IPS-20b (cell line): ENCODE measurements around the gene RRP7A.
"Not testable (repeated sequence)": the region's sequence is repeated elsewhere in the genome, so short reads cannot be mapped to it uniquely, and the experiment has no call there.

Experiments used
- H3K27ac ChIP-seq: one replicate; pipeline ENCODE4 v1.5.1; 2013; ENCODE audit warnings: low read length
- H3K27me3 ChIP-seq: 2 replicates; pipeline ENCODE4 v1.6.1; 2013; ENCODE audit warnings: mild to moderate bottlenecking, low read length, inconsistent platforms; ENCODE audit not compliant: insufficient read depth
- H3K36me3 ChIP-seq: 2 replicates; pipeline ENCODE4 v1.6.1; 2013; ENCODE audit warnings: low read depth, mild to moderate bottlenecking, inconsistent platforms, low read length, moderate library complexity; ENCODE audit not compliant: insufficient read depth
- H3K4me1 ChIP-seq: 2 replicates; pipeline ENCODE4 v1.6.1; 2013; ENCODE audit warnings: mild to moderate bottlenecking, control low read depth, inconsistent platforms, low read length, moderate library complexity; ENCODE audit not compliant: insufficient read depth
- H3K4me3 ChIP-seq: 2 replicates; pipeline ENCODE4 v1.5.1; 2013; ENCODE audit warnings: mild to moderate bottlenecking, low read length, inconsistent platforms
- H3K9ac ChIP-seq: 2 replicates; pipeline ENCODE4 v1.6.1; 2013; ENCODE audit warnings: low read depth, mild to moderate bottlenecking, inconsistent platforms, low read length, moderate library complexity
- H3K9me3 ChIP-seq: 2 replicates; pipeline ENCODE4 v1.6.1; 2013; ENCODE audit warnings: mild to moderate bottlenecking, low read depth, low read length, inconsistent platforms; ENCODE audit not compliant: insufficient read depth

Gene RRP7A

DNA sequence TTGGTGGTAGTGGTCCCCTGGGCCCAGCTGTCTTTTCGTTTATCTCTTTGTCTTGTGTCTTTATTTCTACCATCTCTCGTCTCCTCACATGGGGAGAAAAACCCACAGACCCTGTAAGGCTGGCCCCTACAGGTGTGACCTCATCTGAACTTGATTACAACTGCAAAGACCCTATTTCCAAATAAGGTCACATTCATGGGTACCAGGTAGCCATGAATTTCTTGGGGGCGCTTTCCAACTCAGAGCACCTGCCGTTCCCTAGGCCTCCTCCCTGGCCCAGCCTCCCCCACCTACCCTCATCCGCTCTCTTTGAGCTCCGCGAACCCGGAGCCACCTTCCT is 14.0 kb upstream of the RRP7A start:
- no peaks in the 10 kb centered on the region for H3K9me3 ChIP-seq
- H3K4me3 ChIP-seq, result no peak overlapping the region
- H3K27me3 ChIP-seq, result no peaks in the 10 kb centered on the region
- H3K4me1 ChIP-seq, result no peaks in the 10 kb centered on the region
- H3K36me3 ChIP-seq, result no peaks in the 10 kb centered on the region
- H3K9ac ChIP-seq, result no peak overlapping the region
- no peak overlapping the region for H3K27ac ChIP-seq

DNA sequence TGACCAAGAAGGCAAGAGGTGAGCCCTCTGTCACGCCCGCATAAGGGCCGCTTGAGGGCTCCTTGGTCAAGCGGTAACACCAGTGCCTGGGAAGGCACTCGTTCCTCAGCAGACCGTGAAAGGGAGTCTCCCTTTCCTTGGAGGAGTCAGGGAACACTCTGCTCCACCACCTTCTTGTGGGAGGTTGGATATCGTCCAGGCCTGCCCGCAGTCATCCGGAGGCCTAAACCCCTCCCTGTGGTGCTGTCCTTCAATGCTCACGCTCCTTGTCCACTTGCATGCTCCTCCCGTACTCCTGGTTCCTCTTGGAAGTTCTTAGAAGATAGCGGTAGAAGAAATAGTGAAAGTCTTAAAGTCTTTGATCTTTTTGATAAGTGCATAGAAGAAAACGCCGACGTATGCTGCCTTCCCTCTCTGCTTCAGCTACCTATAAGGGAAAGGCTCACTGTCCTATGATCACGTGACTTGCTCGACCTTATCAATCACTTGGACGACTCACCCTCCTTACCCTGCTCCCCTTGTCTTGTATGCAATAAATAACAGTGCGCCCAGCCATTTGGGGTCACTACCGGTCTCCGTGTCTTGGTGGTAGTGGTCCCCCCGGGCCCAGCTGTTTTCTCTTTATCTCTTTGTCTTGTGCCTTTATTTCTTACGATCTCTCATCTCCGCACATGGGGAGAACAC is 11.9 kb upstream of the RRP7A start:
- H3K4me3 ChIP-seq, H3K36me3 ChIP-seq, H3K9me3 ChIP-seq, H3K9ac ChIP-seq, H3K27me3 ChIP-seq, H3K4me1 ChIP-seq, H3K27ac ChIP-seq: not testable (repeated sequence)

DNA sequence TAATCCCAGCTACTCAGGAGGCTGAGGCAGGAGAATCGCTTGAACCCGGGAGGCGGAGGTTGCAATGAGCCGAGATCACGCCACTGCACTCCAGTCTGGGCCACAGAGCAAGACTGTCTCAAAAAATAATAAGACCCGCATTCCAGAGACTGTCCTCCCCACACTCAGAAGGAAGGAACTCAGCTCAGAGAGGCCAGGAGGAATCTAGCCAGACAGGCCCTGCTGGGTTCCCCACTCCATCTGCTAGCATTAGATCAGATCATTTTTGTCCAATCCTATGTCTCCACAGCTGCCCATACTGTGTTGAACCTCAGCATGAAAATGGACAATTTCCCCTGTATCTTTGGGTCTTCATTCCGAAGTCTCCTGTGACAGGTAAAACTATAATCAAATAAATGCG is 9.8 kb upstream of the RRP7A start:
- H3K9me3 ChIP-seq, H3K9ac ChIP-seq, H3K27ac ChIP-seq, H3K4me1 ChIP-seq, H3K4me3 ChIP-seq, H3K27me3 ChIP-seq, H3K36me3 ChIP-seq: not testable (repeated sequence)

DNA sequence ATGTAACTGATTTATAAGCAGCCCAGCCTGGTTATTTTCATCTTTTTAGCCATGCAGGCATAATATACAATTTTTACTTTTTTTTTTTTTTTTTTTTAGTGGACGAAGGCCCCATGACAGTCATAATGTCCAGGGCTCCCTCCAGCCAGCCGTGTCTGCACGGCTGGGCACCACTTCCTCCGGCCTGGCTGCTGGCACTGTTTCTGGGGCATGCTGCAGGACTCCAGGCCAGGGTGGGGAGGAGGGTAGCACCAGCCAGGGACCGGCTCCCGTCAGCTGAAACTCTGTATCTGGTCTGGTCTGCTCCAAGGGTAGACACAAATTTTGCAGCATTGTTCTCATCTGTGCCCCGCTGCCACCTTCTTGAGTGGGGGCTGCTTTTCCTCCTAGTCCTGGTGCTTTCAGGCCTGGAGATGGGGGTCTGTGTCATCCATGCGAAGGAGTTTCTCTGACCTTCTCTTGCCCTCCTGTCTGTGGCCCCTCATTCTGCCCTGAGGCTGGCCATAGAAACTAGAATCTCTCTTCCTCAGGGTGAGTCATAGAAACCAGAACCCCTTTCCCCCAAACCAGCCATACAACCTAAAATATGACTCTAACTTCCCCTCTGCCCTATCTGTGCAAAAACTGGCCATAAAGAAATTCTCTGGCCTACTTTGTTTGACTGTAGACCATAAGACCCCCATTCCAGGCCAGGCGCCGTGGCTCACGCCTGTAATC is 9.2 kb upstream of the RRP7A start:
- no peaks in the 10 kb centered on the region for H3K9me3 ChIP-seq
- H3K9ac ChIP-seq, result no peak overlapping the region
- H3K27ac ChIP-seq, result no peak overlapping the region
- no peaks in the 10 kb centered on the region for H3K36me3 ChIP-seq
- H3K4me1 ChIP-seq, result no peaks in the 10 kb centered on the region
- no peaks in the 10 kb centered on the region for H3K27me3 ChIP-seq
- no peak overlapping the region for H3K4me3 ChIP-seq

DNA sequence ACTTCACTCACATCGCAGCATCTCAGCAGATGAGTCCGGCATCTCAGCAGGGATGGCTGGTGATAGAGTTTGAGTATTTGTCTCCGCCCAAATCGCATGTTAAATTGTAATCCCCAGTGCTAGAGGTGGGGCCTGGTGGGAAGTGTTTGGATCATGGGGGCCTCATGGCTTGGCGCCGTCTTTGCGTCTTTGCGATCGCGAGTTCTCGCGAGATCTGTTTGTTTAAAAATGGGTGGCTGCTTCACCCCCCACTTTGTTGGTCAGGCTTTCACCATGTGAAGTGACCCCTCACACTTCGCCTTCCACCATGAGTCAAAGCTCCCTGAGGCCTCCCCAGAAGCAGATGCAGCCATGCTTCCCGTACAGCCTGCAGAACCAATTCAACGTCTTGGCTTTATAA is 3.0 kb upstream of the RRP7A start:
- Histone ChIP-seq H3K27me3 (no peaks in the 10 kb centered on the region), H3K36me3 (peaks cover 4% of the 10 kb centered on the region; the same call in 1 of the 2 replicates), H3K4me3 (no peak overlapping the region), H3K9ac (no peak overlapping the region), H3K9me3 (no peaks in the 10 kb centered on the region), H3K4me1 (peaks cover 3% of the 10 kb centered on the region; the same call in 1 of the 2 replicates), H3K27ac (no peak overlapping the region)

DNA sequence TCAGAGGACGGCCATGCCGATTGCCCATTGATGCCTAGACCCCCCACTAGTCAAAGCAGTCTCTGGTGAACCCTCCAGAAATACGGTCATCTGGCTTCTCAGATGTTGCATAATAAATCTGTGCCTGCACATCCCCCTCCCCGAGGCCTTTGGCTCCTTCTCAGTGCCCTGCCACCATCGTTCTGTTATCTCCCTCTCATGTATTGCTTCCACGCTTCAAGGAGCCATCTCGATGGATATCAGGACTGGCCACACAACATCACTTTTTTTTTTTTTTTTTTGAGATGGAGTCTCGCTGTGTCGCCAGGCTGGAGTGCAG is 1.6 kb upstream of the RRP7A start:
- no peaks in the 10 kb centered on the region for H3K9me3 ChIP-seq
- H3K9ac ChIP-seq, result no peak overlapping the region
- H3K4me3 ChIP-seq, result no peak overlapping the region
- peaks cover 14% of the 10 kb centered on the region; the same call in 1 of the 2 replicates for H3K36me3 ChIP-seq
- H3K27me3 ChIP-seq, result no peaks in the 10 kb centered on the region
- no peak overlapping the region for H3K27ac ChIP-seq
- peaks cover 3% of the 10 kb centered on the region; the same call in 1 of the 2 replicates for H3K4me1 ChIP-seq

DNA sequence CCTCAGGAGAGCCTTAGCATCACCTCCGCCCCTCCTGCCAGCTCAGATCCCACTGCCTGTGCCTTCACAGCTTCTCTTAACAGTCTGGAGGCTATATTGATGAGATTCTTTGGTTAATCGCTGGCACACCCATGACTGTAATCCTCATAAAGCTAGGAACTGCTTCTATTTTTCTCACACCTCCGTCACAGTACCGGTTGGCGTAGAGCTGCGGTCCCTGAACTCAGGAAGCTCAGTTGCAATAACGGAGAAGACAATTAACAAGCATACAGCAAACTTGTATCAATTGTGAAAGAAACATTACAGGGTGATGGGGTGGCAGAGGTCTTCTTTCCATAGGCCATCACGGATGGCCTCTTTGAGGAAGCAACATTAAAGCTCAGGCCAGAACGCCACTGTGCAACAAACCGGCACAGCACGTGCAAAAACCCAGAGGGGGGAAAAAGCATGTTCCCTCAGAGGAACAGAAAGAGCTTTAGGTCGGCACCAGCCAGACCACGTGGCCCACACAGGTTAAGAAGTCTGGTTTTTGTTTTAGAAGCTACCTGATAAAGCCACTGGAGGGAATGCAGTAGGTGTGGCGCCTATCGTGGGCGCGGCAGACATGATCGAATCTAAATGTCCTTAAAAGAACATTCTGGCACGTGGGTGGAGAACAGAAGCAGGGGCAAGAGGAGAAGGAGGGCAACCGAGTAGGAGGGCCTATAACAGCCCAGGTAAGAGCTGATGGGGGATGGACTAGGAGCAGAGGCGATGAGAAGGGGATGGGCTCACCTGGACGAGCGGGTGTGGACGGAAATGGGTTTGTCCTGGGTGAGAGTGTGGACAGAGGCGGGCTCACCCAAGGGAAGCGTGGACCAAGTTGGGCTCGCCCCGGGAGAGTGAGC is 715 bp downstream of the RRP7A start:
- H3K27ac ChIP-seq, H3K9me3 ChIP-seq, H3K27me3 ChIP-seq, H3K4me1 ChIP-seq: not testable (repeated sequence)
- Histone ChIP-seq H3K36me3 (peaks cover 26% of the 10 kb centered on the region; the same call in 1 of the 2 replicates), H3K4me3 (peak overlapping the region; percentile 78), H3K9ac (peak overlapping the region; percentile 85; the same call in 1 of the 2 replicates)

DNA sequence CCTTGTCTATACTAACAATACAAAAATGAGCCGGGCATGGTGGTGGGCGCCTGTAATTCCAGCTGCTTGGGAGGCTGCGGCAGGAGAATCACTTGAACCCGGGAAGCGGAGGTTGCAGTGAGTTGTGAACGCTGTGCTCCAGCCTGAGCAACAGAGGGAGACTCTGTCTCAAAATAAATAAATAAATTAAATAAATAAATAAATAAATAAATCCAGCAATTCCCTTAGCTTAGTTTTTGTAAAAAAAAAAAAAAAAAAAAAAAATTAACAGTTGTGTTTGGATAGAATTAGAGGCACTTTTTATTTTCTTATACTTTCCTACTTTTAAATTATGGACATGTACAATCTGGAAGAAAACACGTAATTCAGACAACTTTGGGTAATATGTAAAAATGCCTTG is 2.5 kb downstream of the RRP7A start:
- not testable (repeated sequence) for H3K4me1 ChIP-seq, H3K9me3 ChIP-seq, H3K9ac ChIP-seq, H3K27ac ChIP-seq, H3K4me3 ChIP-seq, H3K27me3 ChIP-seq
- peaks cover 29% of the 10 kb centered on the region; the same call in 1 of the 2 replicates for H3K36me3 ChIP-seq

DNA sequence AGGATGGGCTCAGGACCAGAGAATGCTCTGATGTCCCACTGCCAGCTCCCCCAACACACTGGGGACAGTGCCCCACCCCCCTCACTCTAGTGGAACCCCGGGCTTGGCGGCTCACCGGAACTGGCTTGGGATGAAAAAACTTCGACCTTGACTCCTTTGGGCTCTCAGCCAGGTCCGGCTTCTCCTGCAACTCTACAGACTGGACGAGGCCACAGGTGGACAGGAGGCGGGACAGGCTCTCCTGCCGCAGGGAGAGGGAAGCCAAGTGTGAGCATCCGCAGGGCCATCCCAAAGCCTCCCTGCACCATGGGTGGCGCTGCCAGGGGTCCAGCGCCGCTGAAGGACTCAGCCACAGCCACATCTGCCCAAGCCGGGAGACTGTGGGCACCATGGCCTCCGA is 3.7 kb downstream of the RRP7A start:
- Histone ChIP-seq H3K36me3 (peaks cover 40% of the 10 kb centered on the region; the same call in 1 of the 2 replicates), H3K4me1 (0 out of 2 replicates have a peak, but pooled peaks cover 3% of the 10 kb centered on the region), H3K27ac (no peak overlapping the region), H3K27me3 (no peaks in the 10 kb centered on the region), H3K4me3 (no peak overlapping the region), H3K9me3 (no peaks in the 10 kb centered on the region), H3K9ac (no peak overlapping the region)

DNA sequence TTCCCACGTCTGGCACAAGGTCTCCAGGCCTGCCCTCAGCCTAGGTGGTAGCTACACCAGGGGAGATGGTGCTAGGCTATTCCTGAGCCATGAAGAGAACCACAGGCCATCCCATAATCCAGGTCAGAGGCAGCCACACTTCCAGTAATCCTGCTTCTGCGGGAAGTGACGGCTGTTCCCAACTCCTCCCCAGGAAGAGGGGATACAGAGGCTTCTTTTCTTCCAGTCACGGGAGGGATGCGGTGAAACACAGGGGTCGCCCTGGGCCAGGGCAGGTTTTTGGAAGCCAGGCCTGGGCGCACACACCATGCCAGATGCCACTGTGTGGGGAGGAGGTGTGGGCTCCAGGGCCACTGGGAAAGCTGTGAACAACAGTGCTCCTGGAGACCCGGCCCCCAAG is 4.3 kb downstream of the RRP7A start:
- not testable (repeated sequence) for H3K27ac ChIP-seq, H3K9ac ChIP-seq, H3K4me3 ChIP-seq, H3K4me1 ChIP-seq, H3K27me3 ChIP-seq, H3K9me3 ChIP-seq
- H3K36me3 ChIP-seq, result peaks cover 43% of the 10 kb centered on the region; the same call in 1 of the 2 replicates

DNA sequence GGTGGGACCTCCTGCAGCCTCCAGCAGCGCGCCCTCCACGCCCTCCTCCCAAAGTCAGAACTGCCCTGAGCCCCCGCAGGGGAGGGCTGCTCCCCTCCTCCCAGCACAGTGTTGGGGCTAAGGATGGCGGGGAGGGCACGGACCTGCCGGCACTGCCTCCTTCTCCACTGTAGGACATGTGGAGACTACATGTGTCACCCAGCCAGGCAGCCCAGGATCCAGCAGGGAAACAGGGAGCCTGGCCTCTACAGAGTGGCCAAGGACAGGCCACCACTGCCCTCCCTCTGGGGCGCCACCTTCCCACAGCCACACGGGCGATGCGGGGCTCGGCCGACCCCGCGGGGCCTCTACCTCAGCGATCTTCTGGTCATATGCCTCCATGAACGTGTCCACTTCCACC is 5.3 kb downstream of the RRP7A start:
- not testable (repeated sequence) for H3K4me3 ChIP-seq, H3K27ac ChIP-seq, H3K4me1 ChIP-seq, H3K9ac ChIP-seq, H3K27me3 ChIP-seq, H3K9me3 ChIP-seq
- H3K36me3 ChIP-seq, result peaks cover 43% of the 10 kb centered on the region; the same call in 1 of the 2 replicates
